Measurements from ENCODE around the gene SF3A1. TPM values are rescaled to one million over a fixed set of nuclear protein-coding genes. Genes with fewer than 3 reads are reported as not detected.

The SF3A1 gene
- total and polyA plus RNA-seq, 3 donors from 2014 or later = 159 to 272 (median 174) TPM

DNA sequence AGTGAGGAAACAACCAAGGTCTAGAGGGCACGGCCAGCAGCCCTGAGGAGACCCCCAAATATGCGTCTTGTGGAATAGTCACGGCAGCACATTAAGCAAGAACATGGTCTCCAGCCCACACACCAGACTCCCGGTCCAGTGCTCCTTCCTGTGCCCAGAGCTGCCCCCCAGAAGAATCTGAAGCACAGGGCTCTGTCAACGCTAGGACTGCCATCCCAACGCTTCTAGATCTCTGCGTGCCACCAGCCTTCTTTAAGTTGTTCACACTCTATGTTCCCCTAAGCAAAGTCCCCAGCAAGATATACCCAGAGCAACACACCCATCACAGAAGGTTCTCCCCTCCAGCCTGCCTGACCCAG, 36.6 kb upstream of the SF3A1 start:
- Histone ChIP-seq H3K4me1 (peaks cover 16% of the 10 kb centered on the region), H3K27ac (no peak overlapping the region), H3K9me3 (no peaks in the 10 kb centered on the region), H3K27me3 (no peaks in the 10 kb centered on the region), H3K4me3 (no peak overlapping the region), H3K36me3 (ENCODE audit: low read depth, missing control alignments) (no peaks in the 10 kb centered on the region)
- no peak for DNase-seq
- no peak for TF ChIP-seq POLR2A (IDR thresholded peaks at IDR 0.05)
- TF ChIP-seq, protein P1, sequence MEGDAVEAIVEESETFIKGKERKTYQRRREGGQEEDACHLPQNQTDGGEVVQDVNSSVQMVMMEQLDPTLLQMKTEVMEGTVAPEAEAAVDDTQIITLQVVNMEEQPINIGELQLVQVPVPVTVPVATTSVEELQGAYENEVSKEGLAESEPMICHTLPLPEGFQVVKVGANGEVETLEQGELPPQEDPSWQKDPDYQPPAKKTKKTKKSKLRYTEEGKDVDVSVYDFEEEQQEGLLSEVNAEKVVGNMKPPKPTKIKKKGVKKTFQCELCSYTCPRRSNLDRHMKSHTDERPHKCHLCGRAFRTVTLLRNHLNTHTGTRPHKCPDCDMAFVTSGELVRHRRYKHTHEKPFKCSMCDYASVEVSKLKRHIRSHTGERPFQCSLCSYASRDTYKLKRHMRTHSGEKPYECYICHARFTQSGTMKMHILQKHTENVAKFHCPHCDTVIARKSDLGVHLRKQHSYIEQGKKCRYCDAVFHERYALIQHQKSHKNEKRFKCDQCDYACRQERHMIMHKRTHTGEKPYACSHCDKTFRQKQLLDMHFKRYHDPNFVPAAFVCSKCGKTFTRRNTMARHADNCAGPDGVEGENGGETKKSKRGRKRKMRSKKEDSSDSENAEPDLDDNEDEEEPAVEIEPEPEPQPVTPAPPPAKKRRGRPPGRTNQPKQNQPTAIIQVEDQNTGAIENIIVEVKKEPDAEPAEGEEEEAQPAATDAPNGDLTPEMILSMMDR (IDR thresholded peaks at IDR 0.05) = no peak
- intact Hi-C loops (cut with DNase I; ENCODE audit: low total_unique reads) = no loop called here
- WGBS, 2 donors = 77 to 81% methylated on average over 6 to 7 of the region's 7 CpGs

DNA sequence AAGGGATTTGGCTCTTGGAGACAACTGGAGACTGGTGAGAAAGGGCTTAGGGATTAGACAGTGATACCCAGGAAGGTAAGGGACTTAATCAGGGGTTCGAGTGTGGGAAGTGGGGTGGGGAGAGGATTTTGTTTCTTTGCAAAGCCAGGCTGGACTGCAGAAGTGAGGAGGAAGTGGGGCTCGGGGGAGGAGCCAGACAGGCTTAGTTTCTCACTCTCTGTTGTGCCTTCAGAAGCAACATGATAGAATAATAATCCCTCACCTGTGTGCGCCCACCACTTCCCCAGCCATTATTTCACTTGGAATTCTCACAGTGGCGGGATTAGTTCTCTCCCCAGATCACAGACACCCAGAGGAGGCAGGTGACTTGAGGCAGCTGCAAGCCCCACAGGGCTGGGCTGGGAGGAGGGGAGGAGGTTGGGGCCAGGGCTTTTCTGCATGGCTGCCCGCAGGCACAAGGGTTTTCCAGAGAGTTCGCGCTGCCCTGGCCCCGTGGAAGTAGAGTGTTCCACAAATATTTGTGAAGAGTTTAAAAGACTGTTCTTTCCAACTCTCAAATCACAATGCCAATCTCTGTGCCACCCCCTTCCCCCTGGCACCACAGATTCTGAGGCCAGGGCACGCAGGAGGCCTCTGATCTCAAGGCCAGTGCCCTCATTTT, 36.1 kb upstream of the SF3A1 start:
- WGBS, 2 donors = 70 to 75% methylated on average over 9 of the region's 9 CpGs
- Histone ChIP-seq H3K27me3 (no peaks in the 10 kb centered on the region), H3K4me1 (peaks cover 13% of the 10 kb centered on the region), H3K27ac (no peak overlapping the region), H3K4me3 (no peak overlapping the region), H3K9me3 (no peaks in the 10 kb centered on the region), H3K36me3 (ENCODE audit: low read depth, missing control alignments) (no peaks in the 10 kb centered on the region)
- TF ChIP-seq, protein P1 (IDR thresholded peaks at IDR 0.05) = no peak
- no peak for TF ChIP-seq POLR2A (IDR thresholded peaks at IDR 0.05)
- no peak for DNase-seq
- intact Hi-C loops (cut with DNase I; ENCODE audit: low total_unique reads) = no loop called here

DNA sequence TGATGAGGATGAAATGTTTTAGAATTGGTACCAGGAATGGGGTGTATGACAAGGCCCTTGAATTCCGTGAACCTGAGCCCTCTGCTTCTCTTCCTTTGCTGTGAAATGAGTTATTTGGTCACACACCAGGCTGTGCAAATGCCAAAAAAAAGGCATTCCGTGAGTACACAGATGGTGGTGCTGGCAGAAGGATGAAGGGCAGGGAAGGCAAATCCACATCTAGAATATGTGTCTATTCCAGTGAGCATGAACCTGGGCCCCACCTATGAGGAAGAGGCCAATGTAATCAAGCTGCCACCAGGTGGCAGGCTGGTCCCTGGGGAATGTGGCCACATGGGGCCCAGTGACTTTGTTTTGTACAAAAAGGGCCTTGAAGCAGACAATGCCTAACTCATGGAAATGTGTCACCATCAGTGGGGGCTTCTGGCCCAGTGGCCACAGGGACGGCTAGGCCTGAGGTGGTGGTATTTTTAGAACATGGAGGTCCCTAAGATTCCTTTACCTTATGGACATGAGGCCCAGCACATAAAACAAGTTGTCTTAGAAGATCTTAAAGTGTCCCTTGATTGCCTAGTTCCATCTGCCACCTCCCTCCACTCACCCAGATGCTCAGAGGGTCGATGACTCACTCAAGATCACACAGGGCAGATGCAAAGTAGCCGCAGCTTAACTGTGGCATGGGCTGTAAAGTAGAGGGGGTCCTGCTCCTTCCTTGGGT, 34.4 kb upstream of the SF3A1 start:
- H3K4me1 ChIP-seq = peaks cover 10% of the 10 kb centered on the region
- no peaks in the 10 kb centered on the region for H3K36me3 ChIP-seq (ENCODE audit: low read depth, missing control alignments)
- WGBS, 2 donors = 72 to 82% methylated on average over 5 of the region's 5 CpGs
- TF ChIP-seq, protein P1 (IDR thresholded peaks at IDR 0.05) = peak; percentile 52 to 60 (median 56)
- no peak for TF ChIP-seq POLR2A (IDR thresholded peaks at IDR 0.05)
- intact Hi-C loops (cut with DNase I; ENCODE audit: low total_unique reads) = loop anchor here (2.0 kb wide), 1 partner anchor 104 kb away; no protein-coding TSS in a partner anchor
- no peak overlapping the region for H3K4me3 ChIP-seq
- DNase-seq = peak; percentile 57
- H3K27ac ChIP-seq = no peak overlapping the region
- no peaks in the 10 kb centered on the region for H3K9me3 ChIP-seq
- H3K27me3 ChIP-seq = no peaks in the 10 kb centered on the region

DNA sequence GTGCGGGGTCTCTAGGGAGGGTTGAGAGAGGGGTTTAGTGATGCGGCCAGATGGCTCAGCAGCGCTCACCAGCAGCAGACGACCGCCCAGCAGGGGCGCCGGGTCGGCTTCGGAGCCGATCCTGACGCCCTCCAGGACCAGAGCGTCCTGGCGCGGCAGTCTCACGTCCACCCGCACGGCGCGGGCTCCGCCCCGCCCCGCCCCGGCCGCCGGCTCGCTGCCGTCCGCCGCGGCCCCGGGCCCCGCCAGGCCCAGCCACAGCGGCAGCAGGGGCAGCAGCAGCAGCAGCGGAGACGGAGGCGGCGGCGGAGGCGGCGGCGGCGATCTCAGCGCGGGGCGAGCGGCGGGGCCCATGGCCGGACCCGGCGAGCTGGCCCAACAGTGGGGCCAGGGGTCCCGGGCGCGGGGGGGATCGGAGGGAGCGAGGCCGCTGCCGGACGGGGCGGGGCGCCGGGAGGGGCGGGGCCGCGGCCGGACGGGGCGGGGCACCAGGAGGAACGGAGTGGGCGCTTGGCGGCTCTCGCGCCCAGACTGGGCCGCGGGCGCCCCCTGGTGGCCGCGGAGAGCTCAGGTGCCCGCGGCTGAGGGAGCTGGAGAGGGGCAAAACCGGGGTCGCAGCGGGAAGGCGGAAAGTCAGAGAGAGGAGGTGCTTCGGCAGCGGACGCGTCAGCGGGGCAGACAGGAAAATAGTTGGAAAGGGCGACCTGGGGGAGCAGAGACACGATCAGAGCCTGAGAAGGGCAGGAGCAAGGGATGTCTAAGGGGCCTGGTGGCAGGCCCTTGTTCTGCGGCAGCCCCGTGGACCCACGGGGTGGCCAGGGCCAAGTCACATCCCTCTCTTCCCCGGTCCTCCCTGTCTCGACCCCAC, 30.5 kb upstream of the SF3A1 start, which contains the start of gene RNF215:
TSS of gene RNF215 (minus strand) at position 452 of the 868 bp plus-strand sequence. CDS start at position 354, 98 bp downstream.
- no peaks in the 10 kb centered on the region for H3K9me3 ChIP-seq
- TF ChIP-seq, protein P1 (IDR thresholded peaks at IDR 0.05) = peak; percentile 96 to 98 (median 97)
- no peak for TF ChIP-seq POLR2A (IDR thresholded peaks at IDR 0.05)
- DNase-seq = peak; percentile 86
- peak within 1 kb of the TSS in 1 of 2 donors; percentile 69 for H3K27ac ChIP-seq
- peaks cover 10% of the 10 kb centered on the region for H3K4me1 ChIP-seq
- H3K27me3 ChIP-seq = no peaks in the 10 kb centered on the region
- no peaks in the 10 kb centered on the region for H3K36me3 ChIP-seq (ENCODE audit: low read depth, missing control alignments)
- H3K4me3 ChIP-seq = peak within 1 kb of the TSS; percentile 58 to 59
- intact Hi-C loops (cut with DNase I; ENCODE audit: low total_unique reads) = loop anchor here (5.0 kb wide), 1 partner anchor 125 kb away; no protein-coding TSS in a partner anchor
- 1 to 2% methylated on average over 18 to 55 of the region's 95 CpGs for WGBS, 2 donors

Data from testis (tissue), 3 donors.